GM21447 (cell line): ENCODE results near the gene RET.
"Not testable (repeated sequence)": the region's sequence is repeated elsewhere in the genome, so short reads cannot be mapped to it uniquely, and the experiment has no call there.

ENCODE experiments used
- ATAC-seq: cut with Tn5 transposase; IDR thresholded peaks from one replicate; pipeline ENCODE4 v1.9.1; 2021; ENCODE audit not compliant: unreplicated experiment

RET gene

GRCh38 chr10:43131906-43132305 is 55.0 kb downstream of the RET start:
- ATAC-seq: no peak

GRCh38 chr10:43132867-43133787 is 56.3 kb downstream of the RET start:
- ATAC-seq: no peak

GRCh38 chr10:43134126-43134905 is 57.4 kb downstream of the RET start:
- no peak for ATAC-seq

- no peak for ATAC-seq
These were observed 58.2 kb downstream of the RET start for GRCh38 chr10:43135064-43135463.

GRCh38 chr10:43135656-43136055 is 58.8 kb downstream of the RET start:
- ATAC-seq: no peak

GRCh38 chr10:43136432-43136831 is 59.6 kb downstream of the RET start:
- ATAC-seq: no peak

GRCh38 chr10:43136995-43137716 is 60.3 kb downstream of the RET start:
- no peak for ATAC-seq

- peak; percentile 20 for ATAC-seq
These were observed 60.8 kb downstream of the RET start for GRCh38 chr10:43137717-43138020.

- peak; percentile 56 for ATAC-seq
These were observed 61.3 kb downstream of the RET start, which contains the start of gene CSGALNACT2 for GRCh38 chr10:43138021-43138756. Gene CSGALNACT2, plus strand, starts transcription at chr10:43138445. Its CDS starts 16,705 bp downstream, at chr10:43155150.

GRCh38 chr10:43138757-43139241 is 61.9 kb downstream of the RET start:
- peak; percentile 41 for ATAC-seq

GRCh38 chr10:43141421-43141820 is 64.6 kb downstream of the RET start:
- no peak for ATAC-seq

GRCh38 chr10:43145311-43145710 is 68.4 kb downstream of the RET start:
- no peak for ATAC-seq

- ATAC-seq: not testable (repeated sequence)
These were observed 69.1 kb downstream of the RET start for GRCh38 chr10:43145936-43146335.

GRCh38 chr10:43151371-43151770 is 74.5 kb downstream of the RET start:
- no peak for ATAC-seq

GRCh38 chr10:43153901-43154300 is 77.0 kb downstream of the RET start:
- ATAC-seq: no peak

- ATAC-seq: no peak
These were observed 78.4 kb downstream of the RET start for GRCh38 chr10:43155221-43155620.

GRCh38 chr10:43155741-43156140 is 78.9 kb downstream of the RET start:
- ATAC-seq: no peak

GRCh38 chr10:43156590-43157341 is 79.9 kb downstream of the RET start:
- no peak for ATAC-seq

GRCh38 chr10:43158636-43159035 is 81.8 kb downstream of the RET start:
- no peak for ATAC-seq
